Suppressor macrophage treated with lipopolysaccharide for 1 hour (primary cell): Measurements from ENCODE around the gene ZMYND8.
"Not testable (repeated sequence)": the region's sequence is repeated elsewhere in the genome, so short reads cannot be mapped to it uniquely, and the experiment has no call there.

ENCODE experiments used
- DNase-seq, 3 donors: peaks; one replicate each; pipeline ENCODE4 v3.0.0-alpha.2; 2020 to 2022

ZMYND8 gene

DNA sequence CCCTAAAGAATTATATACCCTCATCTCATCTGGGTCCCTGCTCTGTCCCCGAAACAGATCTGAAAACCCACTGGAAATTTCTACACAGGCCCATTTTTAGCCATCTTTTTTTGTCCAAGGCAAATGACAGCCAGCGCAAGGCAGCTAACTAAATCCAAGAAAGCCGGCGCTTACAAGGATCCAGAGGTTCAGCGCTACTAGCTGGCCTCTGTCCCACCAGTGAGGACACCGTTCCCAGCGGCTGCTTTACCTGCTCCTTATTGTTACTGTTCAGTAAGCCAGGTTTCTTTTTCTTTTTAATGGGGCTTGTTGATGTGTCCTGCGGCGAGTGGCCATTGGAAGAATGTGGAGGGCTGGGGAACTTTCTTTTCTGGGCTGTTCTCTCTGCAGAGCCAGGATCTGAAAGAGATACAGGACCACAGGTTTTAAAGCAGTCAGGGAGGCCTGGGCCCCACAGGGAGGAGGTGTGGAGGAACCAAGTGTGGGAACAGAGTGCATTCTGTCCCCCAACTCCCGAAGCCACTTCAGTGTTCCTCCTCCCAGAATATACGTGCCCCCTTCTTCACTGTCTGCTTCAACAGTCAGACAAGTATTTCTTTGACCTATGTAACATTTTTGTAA, 46.6 kb downstream of the ZMYND8 start:
- no peak for DNase-seq

GRCh38 chr20:47309394-47309793, 47.1 kb downstream of the ZMYND8 start:
- DNase-seq = no peak

DNA sequence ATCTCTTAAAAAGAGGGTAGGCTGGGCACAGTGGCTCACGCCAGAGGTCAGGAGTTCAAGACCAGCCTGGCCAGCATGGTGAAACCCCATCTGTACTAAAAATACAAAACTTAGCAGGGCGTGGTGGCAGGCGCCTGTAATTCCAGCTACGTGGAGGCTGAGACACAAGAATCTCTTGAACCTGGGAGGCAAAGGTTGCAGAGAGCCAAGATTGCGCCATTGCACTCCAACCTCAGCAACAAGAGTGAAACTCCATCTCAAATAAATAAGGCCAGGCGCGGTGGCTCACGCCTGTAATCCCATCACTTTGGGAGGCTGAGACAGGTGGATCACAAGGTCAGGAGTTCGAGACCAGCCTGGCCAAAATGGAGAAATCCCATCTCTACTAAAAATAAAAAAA, 48.9 kb downstream of the ZMYND8 start:
- not testable (repeated sequence) for DNase-seq

- no peak for DNase-seq
These were observed 49.6 kb downstream of the ZMYND8 start for GRCh38 chr20:47306755-47307370.

DNA sequence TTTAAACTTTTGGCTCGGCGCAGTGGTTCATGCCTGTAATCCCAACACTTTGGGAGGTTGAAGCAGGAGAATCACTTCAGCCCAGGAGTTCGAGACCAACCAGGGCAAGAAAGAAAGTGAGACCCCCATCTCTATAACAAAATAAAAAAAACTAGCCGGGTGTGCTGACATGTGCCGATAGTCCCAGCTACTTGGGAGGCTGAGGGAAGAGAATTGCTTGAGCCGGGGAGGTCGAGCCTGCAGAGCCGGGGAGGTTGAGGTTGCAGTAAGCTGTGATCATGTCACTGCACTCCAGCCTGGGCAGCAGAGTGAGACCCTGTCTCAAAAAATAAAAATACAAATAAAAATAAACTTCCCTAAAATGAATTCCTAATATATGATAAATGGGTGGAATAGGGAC, 50.4 kb downstream of the ZMYND8 start:
- DNase-seq = no peak

DNA sequence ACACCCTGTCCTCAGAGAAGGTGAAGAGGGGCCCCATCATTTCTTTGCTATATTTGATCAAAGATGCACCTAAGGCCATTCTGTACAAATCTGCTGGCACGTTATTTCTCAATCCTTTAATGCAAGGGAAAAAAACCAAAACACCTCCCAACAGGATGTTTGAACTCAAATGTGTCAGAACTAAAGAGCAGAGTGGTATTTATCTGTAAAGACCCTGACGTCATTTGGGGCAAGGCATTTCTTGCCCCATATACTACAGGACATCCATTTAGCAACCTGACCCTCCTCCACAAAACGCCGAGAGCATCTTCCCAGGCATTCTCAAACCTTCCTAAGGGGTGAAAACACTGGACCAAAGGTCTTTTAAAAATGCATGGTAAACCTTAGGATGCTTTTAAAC, 50.8 kb downstream of the ZMYND8 start:
- DNase-seq = no peak

GRCh38 chr20:47304287-47304686, 52.2 kb downstream of the ZMYND8 start:
- DNase-seq = no peak

DNA sequence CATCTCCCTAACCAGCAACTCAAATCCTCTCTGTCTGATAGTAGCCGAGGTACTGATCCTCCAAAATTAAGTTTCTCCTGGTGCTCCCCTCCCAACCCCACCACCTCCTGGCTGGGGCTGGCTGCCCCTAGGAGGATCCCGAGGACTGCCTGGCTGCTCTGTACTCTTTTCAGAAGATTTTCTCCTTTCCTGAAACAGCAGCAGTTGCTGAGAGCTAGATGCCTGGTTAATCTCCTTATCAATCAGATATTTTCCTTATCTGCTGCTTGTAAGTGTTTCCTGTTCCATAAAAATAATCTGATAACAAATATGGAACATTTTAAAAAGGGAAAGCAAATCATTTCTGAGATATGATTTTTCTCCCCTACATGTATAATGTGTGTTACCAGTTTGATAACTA, 52.8 kb downstream of the ZMYND8 start:
- no peak for DNase-seq

- DNase-seq = no peak
These were observed 56.4 kb downstream of the ZMYND8 start for GRCh38 chr20:47300071-47300470.

- no peak for DNase-seq
These were observed 57.9 kb downstream of the ZMYND8 start for GRCh38 chr20:47298624-47299023.

DNA sequence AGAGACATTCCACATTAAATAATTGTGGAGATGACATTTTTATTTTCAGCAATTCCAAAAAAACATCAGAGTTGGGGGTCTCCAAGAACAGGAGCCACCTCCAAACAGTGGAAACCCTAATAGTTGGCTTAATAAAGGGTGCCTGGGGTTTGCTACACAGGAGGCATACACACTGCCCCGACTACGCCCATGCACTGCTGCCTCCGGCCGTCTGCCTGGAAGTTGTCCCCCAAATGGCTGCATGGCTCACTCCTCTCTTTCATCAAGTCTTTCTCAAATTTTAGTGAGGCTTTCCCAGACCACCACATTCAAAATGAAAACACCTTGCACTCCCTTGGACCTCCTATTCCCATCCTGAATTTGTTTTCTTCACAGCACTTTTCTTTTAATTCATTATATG, 58.8 kb downstream of the ZMYND8 start:
- DNase-seq = no peak

DNA sequence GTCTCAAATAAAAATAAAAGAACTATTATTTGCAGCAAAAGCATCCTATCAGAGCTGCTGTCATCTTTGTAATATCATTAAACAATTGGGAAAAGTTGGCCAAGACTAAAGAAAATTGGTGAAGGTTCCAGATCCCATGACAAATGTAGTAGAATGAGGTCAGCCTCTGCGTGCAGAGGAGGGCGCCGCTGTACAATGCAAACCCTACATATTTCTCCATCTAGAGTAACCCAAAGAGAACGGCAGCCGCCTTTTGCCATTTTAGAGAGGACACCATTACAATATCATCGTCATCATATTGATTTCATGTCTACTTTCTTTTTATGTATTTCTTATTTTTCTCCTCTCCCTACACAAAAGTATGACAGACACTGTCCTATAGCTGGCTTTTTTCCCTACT, 59.5 kb downstream of the ZMYND8 start:
- DNase-seq = peak in 2 of 3 donors; percentile 27 to 38

GRCh38 chr20:47295921-47296426, 60.5 kb downstream of the ZMYND8 start:
- no peak for DNase-seq

GRCh38 chr20:47295129-47295813, 61.2 kb downstream of the ZMYND8 start:
- no peak for DNase-seq

DNA sequence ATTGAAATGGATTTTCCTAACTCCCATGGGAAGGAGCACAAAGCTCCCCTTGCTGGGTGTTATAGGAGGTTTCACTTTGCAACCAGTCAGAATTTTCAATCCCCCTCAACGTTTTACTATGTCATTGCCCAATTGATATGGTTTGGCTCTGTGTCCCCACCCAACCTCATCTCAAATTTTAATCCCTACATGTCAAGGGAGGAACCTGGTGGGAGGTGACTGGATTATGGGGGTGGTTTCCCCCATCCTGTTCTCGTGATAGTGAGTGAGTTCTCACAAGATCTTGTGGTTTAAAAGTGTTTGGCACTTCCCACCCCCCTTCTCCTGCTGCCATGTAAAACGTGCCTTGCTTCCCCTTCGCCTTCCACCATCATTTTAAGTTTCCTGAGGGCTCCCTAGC, 62.9 kb downstream of the ZMYND8 start:
- DNase-seq = peak in 1 of 3 donors; percentile 29

GRCh38 chr20:47292581-47292980, 63.9 kb downstream of the ZMYND8 start:
- no peak for DNase-seq

- no peak for DNase-seq
These were observed 65.7 kb downstream of the ZMYND8 start for GRCh38 chr20:47290666-47291430.

DNA sequence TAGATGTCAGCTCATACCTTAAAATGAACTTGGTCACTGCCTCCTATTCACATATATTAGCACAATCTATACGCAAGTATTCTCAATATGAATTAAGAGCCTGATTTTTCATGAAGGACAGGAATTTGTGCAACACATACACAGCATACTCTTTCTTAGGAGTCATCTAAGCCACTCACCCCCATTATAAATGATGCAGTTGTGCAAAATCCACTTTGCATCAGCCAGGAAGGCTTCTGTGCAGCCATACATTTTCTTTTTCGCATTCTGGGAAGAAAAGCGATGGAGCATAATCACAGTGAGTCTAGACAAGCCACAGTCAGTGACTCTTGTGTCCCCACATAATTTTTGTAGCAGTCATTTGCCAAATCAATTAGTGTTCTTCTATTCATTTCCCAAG, 66.5 kb downstream of the ZMYND8 start:
- DNase-seq = no peak

DNA sequence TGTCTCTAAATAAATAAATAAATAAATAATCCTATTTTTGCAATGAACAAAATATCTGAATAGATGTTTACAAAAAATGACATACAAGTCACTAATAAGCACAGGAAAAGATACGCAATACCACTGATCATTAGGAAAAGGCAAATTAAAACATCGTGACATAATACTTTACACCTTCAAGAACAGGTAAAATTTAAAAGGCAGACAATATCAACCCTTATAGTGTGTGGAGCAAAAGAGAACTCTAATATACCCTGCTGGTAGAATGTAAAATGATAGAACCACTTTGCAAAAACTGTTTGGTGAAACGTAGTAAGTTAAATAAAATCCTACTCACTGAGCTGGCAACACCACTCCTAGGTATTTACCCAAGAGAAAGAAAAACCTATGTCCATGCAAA, 67.4 kb downstream of the ZMYND8 start:
- DNase-seq = no peak

DNA sequence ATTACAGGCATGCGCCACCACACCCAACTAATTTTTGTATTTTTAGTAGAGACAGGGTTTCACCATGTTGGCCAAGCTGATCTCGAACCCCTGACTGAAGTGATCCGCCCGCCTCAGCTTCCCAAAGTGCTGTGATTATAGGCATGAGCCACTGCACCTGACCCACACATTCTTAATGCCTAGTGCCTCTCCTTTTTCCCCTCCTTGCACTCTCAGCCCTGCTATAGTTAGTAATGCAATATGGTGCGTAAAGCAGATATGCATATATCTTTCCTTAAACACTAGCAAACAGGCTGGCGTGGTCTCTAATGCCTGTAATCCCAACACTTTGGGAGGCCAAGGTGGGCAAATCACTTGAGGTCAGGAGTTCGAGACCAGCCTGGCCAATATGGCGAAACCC, 68.0 kb downstream of the ZMYND8 start:
- DNase-seq = not testable (repeated sequence)

GRCh38 chr20:47287609-47288144, 68.8 kb downstream of the ZMYND8 start:
- no peak for DNase-seq

- no peak for DNase-seq
These were observed 69.8 kb downstream of the ZMYND8 start for GRCh38 chr20:47286681-47287080.

- DNase-seq = no peak
These were observed 71.3 kb downstream of the ZMYND8 start for GRCh38 chr20:47285189-47285588.
